Keratinocyte (primary cell): ENCODE measurements around the gene MAP6D1. TPM values are rescaled to one million over a fixed set of nuclear protein-coding genes. Genes with fewer than 3 reads are reported as not detected.

Experiments
- DNase-seq: peaks from one replicate; pipeline ENCODE4 v3.0.0-alpha.2; 2011; ENCODE audit warnings: low read depth, missing footprints, low spot score
- FAIRE-seq: peaks from 2 replicates; lab custom pipeline; 2011; peaks lifted over from hg19 to GRCh38; lab: Jason Lieb, UNC
- H2AFZ ChIP-seq: 2 replicates; pipeline ENCODE4 v1.6.0; 2012; ENCODE audit warnings: low read length, control low read depth, inconsistent platforms; ENCODE audit not compliant: control insufficient read depth
- H3K27ac ChIP-seq: 2 replicates; pipeline ENCODE4 v1.5.1; 2011; ENCODE audit warnings: low read length; ENCODE audit not compliant: control insufficient read depth, insufficient read depth
- H3K27me3 ChIP-seq: 3 replicates; pipeline ENCODE4 v1.6.0; 2011; ENCODE audit warnings: low read length; ENCODE audit not compliant: control insufficient read depth, insufficient read depth; ENCODE audit errors: extremely low read depth
- H3K36me3 ChIP-seq, 2 experiments: 2 replicates in 1 of 2; 3 replicates in 1 of 2; pipeline ENCODE4 v1.5.1; 2011; ENCODE audit warnings: low read length in 2 of 2, mild to moderate bottlenecking in 1 of 2; ENCODE audit not compliant: control insufficient read depth in 2 of 2, insufficient read depth in 2 of 2; ENCODE audit errors: extremely low read depth in 1 of 2
- H3K4me1 ChIP-seq: 3 replicates; pipeline ENCODE4 v1.5.1; 2011; ENCODE audit warnings: low read length; ENCODE audit not compliant: control insufficient read depth, insufficient read depth; ENCODE audit errors: extremely low read depth
- H3K4me2 ChIP-seq: 3 replicates; pipeline ENCODE4 v1.6.0; 2011; ENCODE audit warnings: low read depth, low read length; ENCODE audit not compliant: control insufficient read depth, insufficient read depth; ENCODE audit errors: extremely low read depth
- H3K4me3 ChIP-seq, 3 experiments: fragments of 200-600 bp in 1 of 3; sonication (generic) in 1 of 3; 2 replicates in 2 of 3; 3 replicates in 1 of 3; pipeline ENCODE4 v1.5.1; 2011 to 2016; ENCODE audit warnings: low read length in 3 of 3, mild to moderate bottlenecking in 3 of 3, control low read depth in 2 of 3, inconsistent platforms in 1 of 3, low read depth in 1 of 3, mixed read lengths in 1 of 3, mixed run types in 1 of 3, moderate library complexity in 1 of 3; ENCODE audit not compliant: control insufficient read depth in 2 of 3, insufficient read depth in 2 of 3; ENCODE audit errors: extremely low read depth in 1 of 3
- H3K79me2 ChIP-seq: 2 replicates; pipeline ENCODE4 v1.6.0; 2012; ENCODE audit warnings: low read length; ENCODE audit not compliant: control insufficient read depth, insufficient read depth
- H3K9ac ChIP-seq: 3 replicates; pipeline ENCODE4 v1.6.0; 2011; ENCODE audit warnings: low read length; ENCODE audit not compliant: control insufficient read depth, insufficient read depth; ENCODE audit errors: extremely low read depth
- H3K9me1 ChIP-seq: 3 replicates; pipeline ENCODE4 v1.6.0; 2011; ENCODE audit warnings: low read length; ENCODE audit not compliant: control insufficient read depth, insufficient read depth; ENCODE audit errors: extremely low read depth
- H3K9me3 ChIP-seq: 2 replicates; pipeline ENCODE4 v1.5.1; 2012; ENCODE audit warnings: low read depth, low read length; ENCODE audit not compliant: control insufficient read depth
- H4K20me1 ChIP-seq: 3 replicates; pipeline ENCODE4 v1.6.0; 2011; ENCODE audit warnings: low read length; ENCODE audit not compliant: control insufficient read depth, insufficient read depth; ENCODE audit errors: extremely low read depth
- CTCF ChIP-seq, 3 experiments: IDR thresholded peaks in 1 of 3; conservative IDR thresholded peaks in 1 of 3; optimal IDR thresholded peaks in 1 of 3; 2 replicates in 2 of 3; 3 replicates in 1 of 3; pipeline versions ENCODE3 to v1.5.1; 2011; ENCODE audit warnings: low read length in 3 of 3, mild to moderate bottlenecking in 3 of 3, moderate library complexity in 2 of 3, control low read depth in 1 of 3, inconsistent platforms in 1 of 3; ENCODE audit not compliant: insufficient read depth in 2 of 3; ENCODE audit errors: extremely low read depth in 1 of 3
- EZH2 ChIP-seq: IDR thresholded peaks from one replicate; pipeline ENCODE4 v1.6.1; 2012; ENCODE audit warnings: inconsistent platforms, mild to moderate bottlenecking, low read length, moderate library complexity
- dilution Hi-C: fragments of 300-500 bp; cut with MboI; formaldehyde crosslinking; loops from one replicate; pipeline ENCODE4 v1.7.0; 2020; ENCODE audit warnings: low sequenced_read_pairs; ENCODE audit not compliant: extremely low pct_ligation_motif_present
- polyA plus RNA-seq, 5 experiments: library from polyadenylated mRNA; depleted of rRNA in 3 of 5; stranded (reverse) in 3 of 5; stranded (forward) in 1 of 5; unstranded in 1 of 5; fragments of >200 nt; gene quantifications; 1 replicate in 1 of 5; 2 replicates in 3 of 5; 3 replicates in 1 of 5; pipeline versions ENCODE4 v1.2.1 to v1.2.3, GENCODE V29; 2011 to 2012; ENCODE audit warnings: missing spikeins in 2 of 5, low read depth in 1 of 5, low replicate concordance in 1 of 5

MAP6D1 gene
- polyA plus RNA-seq, 1 donor (not counting 4 experiments of a cell fraction or from before 2014, with no cell fraction given), result 1.4 TPM

GRCh38 chr3:183844606-183845005 lies 19.2 kb upstream of the MAP6D1 start:
- Histone ChIP-seq H3K9me3 (no peaks in the 10 kb centered on the region), H2AFZ (no peak overlapping the region), H3K9ac (no peak overlapping the region), H3K4me3 (no peak overlapping the region), H3K27ac (peak overlapping the region; percentile 61), H3K36me3 (peaks cover 9 to 11% of the 10 kb centered on the region in 2 experiments), H4K20me1 (no peaks in the 10 kb centered on the region), H3K4me1 (peaks cover 16% of the 10 kb centered on the region), H3K79me2 (no peaks in the 10 kb centered on the region), H3K27me3 (no peaks in the 10 kb centered on the region), H3K4me2 (peak overlapping the region; percentile 68), H3K9me1 (no peaks in the 10 kb centered on the region)
- peak; percentile 50 for DNase-seq
- dilution Hi-C loops, result no loop called here
- TF ChIP-seq EZH2, result no peak
- no peak for TF ChIP-seq CTCF (optimal IDR thresholded peaks at IDR 0.05 in 1 of 3, IDR thresholded peaks at IDR 0.05 in 1 of 3, conservative IDR thresholded peaks at IDR 0.05 in 1 of 3; ENCODE audit: extremely low read depth in 1 of 3, insufficient read depth in 2 of 3, low read length in 3 of 3)
- peak; percentile 84 for FAIRE-seq

GRCh38 chr3:183839751-183840150 lies 14.4 kb upstream of the MAP6D1 start:
- dilution Hi-C loops, result no loop called here
- H3K36me3 ChIP-seq, result peaks cover 8 to 14% of the 10 kb centered on the region in 2 experiments
- H3K4me2 ChIP-seq, result no peak overlapping the region

More at GRCh38 chr3:183839751-183840150, 14.4 kb upstream of the MAP6D1 start:
- H3K79me2 ChIP-seq, result no peaks in the 10 kb centered on the region
- peaks cover 4% of the 10 kb centered on the region for H3K4me1 ChIP-seq
- H2AFZ ChIP-seq, result no peak overlapping the region
- no peak overlapping the region for H3K27ac ChIP-seq
- H3K27me3 ChIP-seq, result no peaks in the 10 kb centered on the region
- DNase-seq, result no peak
- H4K20me1 ChIP-seq, result no peaks in the 10 kb centered on the region
- TF ChIP-seq EZH2 (no peak), CTCF (optimal IDR thresholded peaks at IDR 0.05 in 1 of 3, IDR thresholded peaks at IDR 0.05 in 1 of 3, conservative IDR thresholded peaks at IDR 0.05 in 1 of 3; ENCODE audit: extremely low read depth in 1 of 3, insufficient read depth in 2 of 3, low read length in 3 of 3) (no peak)
- no peaks in the 10 kb centered on the region for H3K9me1 ChIP-seq
- H3K4me3 ChIP-seq, result no peak overlapping the region
- H3K9me3 ChIP-seq, result no peaks in the 10 kb centered on the region
- H3K9ac ChIP-seq, result no peak overlapping the region
- FAIRE-seq, result no peak
